ENCODE results near the gene EVI5L. TPM values are rescaled to one million over a fixed set of nuclear protein-coding genes. Genes with fewer than 3 reads are reported as not detected.

Gene EVI5L
- total and polyA plus RNA-seq, 2 donors (not counting 1 experiment from before 2014, with no cell fraction given): 10.4 to 16.5 TPM

- Histone ChIP-seq H3K36me3 (ENCODE audit: control insufficient read depth, insufficient read depth, low read length) (no peaks in the 10 kb centered on the region), H2AFZ (ENCODE audit: low read length) (no peak overlapping the region), H3K4me2 (ENCODE audit: extremely low read depth, insufficient read depth, low read length) (no peak overlapping the region), H3K9me3 (ENCODE audit: control insufficient read depth, insufficient read depth, low read depth, low read length) (no peaks in the 10 kb centered on the region), H3K4me1 (ENCODE audit: control insufficient read depth, extremely low read depth, insufficient read depth, low read length) (no peaks in the 10 kb centered on the region), H4K20me1 (ENCODE audit: control insufficient read depth, extremely low read depth, insufficient read depth, low read length) (no peaks in the 10 kb centered on the region), H3K9ac (ENCODE audit: insufficient read depth, low read length) (no peak overlapping the region), H3K27me3 (ENCODE audit: control insufficient read depth, insufficient read depth, low read length) (no peaks in the 10 kb centered on the region), H3K79me2 (ENCODE audit: control insufficient read depth, insufficient read depth, low read length) (no peaks in the 10 kb centered on the region), H3K27ac (ENCODE audit: insufficient read depth, low read length) (no peak overlapping the region), H3K4me3 (replicated peaks in 1 of 4; ENCODE audit: control extremely low read depth in 1 of 4, insufficient read depth in 1 of 4, low read depth in 3 of 4, low read length in 4 of 4) (no peak overlapping the region)
- no peak for DNase-seq (ENCODE audit: low read depth in 2 of 2)
- TF ChIP-seq EZH2 (IDR thresholded peaks at IDR 0.05; ENCODE audit: low read length, missing control alignments) (no peak), CTCF (conservative IDR thresholded peaks at IDR 0.05 in 1 of 2, IDR thresholded peaks at IDR 0.05 in 1 of 2; ENCODE audit: low read depth in 1 of 2, low read length in 2 of 2) (no peak)
Measured at GRCh38 chr19:7849631-7849999, 19.6 kb downstream of the EVI5L start.

- Histone ChIP-seq H2AFZ (ENCODE audit: low read length) (no peak overlapping the region), H3K79me2 (ENCODE audit: control insufficient read depth, insufficient read depth, low read length) (no peaks in the 10 kb centered on the region), H3K9me3 (ENCODE audit: control insufficient read depth, insufficient read depth, low read depth, low read length) (no peaks in the 10 kb centered on the region), H3K9ac (ENCODE audit: insufficient read depth, low read length) (no peak overlapping the region), H3K27me3 (ENCODE audit: control insufficient read depth, insufficient read depth, low read length) (no peaks in the 10 kb centered on the region), H3K36me3 (ENCODE audit: control insufficient read depth, insufficient read depth, low read length) (no peaks in the 10 kb centered on the region), H3K27ac (ENCODE audit: insufficient read depth, low read length) (no peak overlapping the region), H3K4me1 (ENCODE audit: control insufficient read depth, extremely low read depth, insufficient read depth, low read length) (no peaks in the 10 kb centered on the region), H3K4me3 (replicated peaks in 1 of 4; ENCODE audit: control extremely low read depth in 1 of 4, insufficient read depth in 1 of 4, low read depth in 3 of 4, low read length in 4 of 4) (no peak overlapping the region), H3K4me2 (ENCODE audit: extremely low read depth, insufficient read depth, low read length) (no peak overlapping the region), H4K20me1 (ENCODE audit: control insufficient read depth, extremely low read depth, insufficient read depth, low read length) (no peaks in the 10 kb centered on the region)
- no peak for TF ChIP-seq EZH2 (IDR thresholded peaks at IDR 0.05; ENCODE audit: low read length, missing control alignments)
- no peak for DNase-seq (ENCODE audit: low read depth in 2 of 2)
Measured at GRCh38 chr19:7850000-7850813, 20.2 kb downstream of the EVI5L start.

GRCh38 chr19:7850945-7851622 is 21.1 kb downstream of the EVI5L start:
- DNase-seq (ENCODE audit: low read depth in 2 of 2): no peak
- Histone ChIP-seq H3K4me3 (replicated peaks in 1 of 4; ENCODE audit: control extremely low read depth in 1 of 4, insufficient read depth in 1 of 4, low read depth in 3 of 4, low read length in 4 of 4) (no peak overlapping the region), H3K27me3 (ENCODE audit: control insufficient read depth, insufficient read depth, low read length) (no peaks in the 10 kb centered on the region), H3K4me2 (ENCODE audit: extremely low read depth, insufficient read depth, low read length) (no peak overlapping the region), H2AFZ (ENCODE audit: low read length) (no peak overlapping the region), H3K4me1 (ENCODE audit: control insufficient read depth, extremely low read depth, insufficient read depth, low read length) (no peaks in the 10 kb centered on the region), H3K27ac (ENCODE audit: insufficient read depth, low read length) (no peak overlapping the region), H3K9me3 (ENCODE audit: control insufficient read depth, insufficient read depth, low read depth, low read length) (no peaks in the 10 kb centered on the region), H3K9ac (ENCODE audit: insufficient read depth, low read length) (no peak overlapping the region), H4K20me1 (ENCODE audit: control insufficient read depth, extremely low read depth, insufficient read depth, low read length) (no peaks in the 10 kb centered on the region), H3K79me2 (ENCODE audit: control insufficient read depth, insufficient read depth, low read length) (no peaks in the 10 kb centered on the region), H3K36me3 (ENCODE audit: control insufficient read depth, insufficient read depth, low read length) (no peaks in the 10 kb centered on the region)
- TF ChIP-seq EZH2 (IDR thresholded peaks at IDR 0.05; ENCODE audit: low read length, missing control alignments) (no peak), CTCF (conservative IDR thresholded peaks at IDR 0.05 in 1 of 2, IDR thresholded peaks at IDR 0.05 in 1 of 2; ENCODE audit: low read depth in 1 of 2, low read length in 2 of 2) (no peak)
